HFFc6 (cell line): ENCODE results near the gene TECPR2. TPM values are rescaled to one million over a fixed set of nuclear protein-coding genes. Genes with fewer than 3 reads are reported as not detected.

Experiments
- DNase-seq: peaks from one replicate; pipeline ENCODE4 v3.0.0-alpha.2; 2018
- H3K27ac Mint-ChIP-seq: 2 replicates; pipeline ENCODE4 v1.8.0; 2020; ENCODE audit warnings: mild to moderate bottlenecking, mixed read lengths
- H3K27me3 Mint-ChIP-seq: 2 replicates; pipeline ENCODE4 v1.8.0; 2021; ENCODE audit warnings: mild to moderate bottlenecking, moderate library complexity, mixed read lengths; ENCODE audit not compliant: insufficient read depth
- H3K36me3 Mint-ChIP-seq: 2 replicates; pipeline ENCODE4 v1.8.0; 2021; ENCODE audit warnings: low read depth, mixed read lengths
- H3K4me1 Mint-ChIP-seq: 2 replicates; pipeline ENCODE4 v1.8.0; 2020; ENCODE audit warnings: low read depth, mixed read lengths
- H3K4me3 Mint-ChIP-seq: 2 replicates; pipeline ENCODE4 v1.8.0; 2020; ENCODE audit warnings: mild to moderate bottlenecking, moderate library complexity, mixed read lengths
- H3K9me3 Mint-ChIP-seq: 2 replicates; pipeline ENCODE4 v1.8.0; 2020; ENCODE audit warnings: mild to moderate bottlenecking, mixed read lengths
- CTCF ChIP-seq: fragments of 200-600 bp; sonication (generic); IDR thresholded peaks from 2 replicates; pipeline ENCODE4 v1.5.0; 2021; ENCODE audit warnings: antibody characterized with exemption, mild to moderate bottlenecking
- total RNA-seq, 6 experiments: library from RNA; stranded (reverse); fragmentation: NEBNext Ultra II Directional; extraction: Animal tissue kit (Norgen Biotek cat#: 25700); gene quantifications; 2 replicates in 1 of 6; 3 replicates in 5 of 6; pipeline ENCODE4 v1.2.3, GENCODE V29; 2021

The TECPR2 gene
- total RNA-seq, 6 experiments from 2014 or later, result 22.0 to 29.6 (median 26.4) TPM

GRCh38 chr14:102419276-102419675, 56.5 kb downstream of the TECPR2 start:
- TF ChIP-seq CTCF, result no peak
- no peaks in the 10 kb centered on the region for H3K9me3 Mint-ChIP-seq
- H3K36me3 Mint-ChIP-seq, result peaks cover 8% of the 10 kb centered on the region
- H3K4me3 Mint-ChIP-seq, result no peak overlapping the region
- H3K4me1 Mint-ChIP-seq, result no peaks in the 10 kb centered on the region
- no peak for DNase-seq
- no peak overlapping the region for H3K27ac Mint-ChIP-seq
- H3K27me3 Mint-ChIP-seq, result no peaks in the 10 kb centered on the region

GRCh38 chr14:102419716-102420115, 57.0 kb downstream of the TECPR2 start:
- H3K27me3 Mint-ChIP-seq, result no peaks in the 10 kb centered on the region
- H3K4me1 Mint-ChIP-seq, result no peaks in the 10 kb centered on the region
- TF ChIP-seq CTCF, result no peak
- H3K36me3 Mint-ChIP-seq, result peaks cover 12% of the 10 kb centered on the region
- no peak overlapping the region for H3K27ac Mint-ChIP-seq
- H3K9me3 Mint-ChIP-seq, result no peaks in the 10 kb centered on the region
- H3K4me3 Mint-ChIP-seq, result no peak overlapping the region
- no peak for DNase-seq

- DNase-seq, result no peak
- no peak for TF ChIP-seq CTCF
- Mint-ChIP-seq H3K27me3 (no peaks in the 10 kb centered on the region), H3K4me3 (no peak overlapping the region), H3K4me1 (no peaks in the 10 kb centered on the region), H3K9me3 (no peaks in the 10 kb centered on the region), H3K36me3 (peaks cover 10% of the 10 kb centered on the region), H3K27ac (no peak overlapping the region)
Observed at GRCh38 chr14:102421411-102422057, 58.8 kb downstream of the TECPR2 start.

- no peak for TF ChIP-seq CTCF
Observed at GRCh38 chr14:102424520-102424919, 61.8 kb downstream of the TECPR2 start.

GRCh38 chr14:102424923-102425322, 62.2 kb downstream of the TECPR2 start:
- Mint-ChIP-seq H3K36me3 (peaks cover 20% of the 10 kb centered on the region), H3K9me3 (no peaks in the 10 kb centered on the region), H3K27ac (no peak overlapping the region), H3K4me1 (no peaks in the 10 kb centered on the region), H3K27me3 (peaks cover 4% of the 10 kb centered on the region), H3K4me3 (no peak overlapping the region)
- no peak for TF ChIP-seq CTCF
- DNase-seq, result no peak

More at GRCh38 chr14:102424520-102424919, 61.8 kb downstream of the TECPR2 start:
- no peak overlapping the region for H3K4me3 Mint-ChIP-seq
- H3K9me3 Mint-ChIP-seq, result no peaks in the 10 kb centered on the region
- no peak for DNase-seq
- H3K4me1 Mint-ChIP-seq, result no peaks in the 10 kb centered on the region
- H3K27me3 Mint-ChIP-seq, result peaks cover 4% of the 10 kb centered on the region
- H3K36me3 Mint-ChIP-seq, result peaks cover 20% of the 10 kb centered on the region
- H3K27ac Mint-ChIP-seq, result no peak overlapping the region
